ENCODE measurements around the gene IP6K1.
A peak's percentile ranks its signal among the peaks of the same experiment; 100 is the strongest.

The IP6K1 gene

DNA sequence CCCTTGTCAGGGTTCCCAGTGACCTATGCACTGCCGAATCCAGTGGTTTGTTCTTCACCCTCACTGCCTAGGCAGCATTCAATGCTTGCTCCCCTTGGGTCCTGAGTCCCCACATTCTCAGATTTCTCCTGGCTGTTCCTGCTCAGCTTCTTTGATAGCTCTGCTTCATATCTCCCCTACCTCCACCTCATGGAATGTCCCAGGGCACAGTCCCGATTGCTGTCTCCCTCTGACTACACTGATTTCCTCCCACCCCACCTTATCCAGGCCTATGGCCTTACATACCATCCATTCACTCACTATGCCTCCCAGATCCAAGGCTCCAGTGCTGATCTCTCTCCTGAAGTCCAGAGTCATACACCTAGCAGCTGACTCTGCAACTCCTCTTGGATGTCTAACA is 14.8 kb upstream of the IP6K1 start:
- no peak for DNase-seq (ENCODE audit: low read depth)
- TF ChIP-seq, protein P1, sequence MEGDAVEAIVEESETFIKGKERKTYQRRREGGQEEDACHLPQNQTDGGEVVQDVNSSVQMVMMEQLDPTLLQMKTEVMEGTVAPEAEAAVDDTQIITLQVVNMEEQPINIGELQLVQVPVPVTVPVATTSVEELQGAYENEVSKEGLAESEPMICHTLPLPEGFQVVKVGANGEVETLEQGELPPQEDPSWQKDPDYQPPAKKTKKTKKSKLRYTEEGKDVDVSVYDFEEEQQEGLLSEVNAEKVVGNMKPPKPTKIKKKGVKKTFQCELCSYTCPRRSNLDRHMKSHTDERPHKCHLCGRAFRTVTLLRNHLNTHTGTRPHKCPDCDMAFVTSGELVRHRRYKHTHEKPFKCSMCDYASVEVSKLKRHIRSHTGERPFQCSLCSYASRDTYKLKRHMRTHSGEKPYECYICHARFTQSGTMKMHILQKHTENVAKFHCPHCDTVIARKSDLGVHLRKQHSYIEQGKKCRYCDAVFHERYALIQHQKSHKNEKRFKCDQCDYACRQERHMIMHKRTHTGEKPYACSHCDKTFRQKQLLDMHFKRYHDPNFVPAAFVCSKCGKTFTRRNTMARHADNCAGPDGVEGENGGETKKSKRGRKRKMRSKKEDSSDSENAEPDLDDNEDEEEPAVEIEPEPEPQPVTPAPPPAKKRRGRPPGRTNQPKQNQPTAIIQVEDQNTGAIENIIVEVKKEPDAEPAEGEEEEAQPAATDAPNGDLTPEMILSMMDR (conservative IDR thresholded peaks at IDR 0.05; ENCODE audit: low read depth, low read length), result no peak
- no peak overlapping the region for H3K4me3 ChIP-seq (ENCODE audit: low read depth, low read length)

DNA sequence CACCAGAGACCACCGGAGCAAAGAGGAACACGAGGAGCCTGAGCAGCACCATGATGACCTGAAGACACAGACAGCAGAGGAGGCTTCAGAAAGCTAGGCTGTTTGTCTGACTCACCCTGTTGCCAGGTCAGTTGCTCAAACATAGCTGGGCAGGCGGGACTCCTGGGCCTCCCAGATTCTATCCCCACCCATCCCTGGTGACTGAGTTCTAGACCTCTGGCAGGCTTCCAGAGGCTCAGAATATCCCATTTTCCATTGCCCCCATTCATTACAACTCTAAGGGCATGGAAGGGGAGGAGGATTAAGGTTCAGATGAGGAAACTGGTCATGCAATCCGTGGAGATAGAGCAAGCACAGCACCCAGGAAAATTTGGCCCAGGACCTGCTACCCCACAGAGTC is 13.4 kb upstream of the IP6K1 start, which contains the start of gene CDHR4:
Gene CDHR4 (minus strand): TSS at position 113 of the 400 bp plus-strand sequence. CDS start 61 bp downstream, at position 52.
- no peak within 1 kb of the TSS for H3K4me3 ChIP-seq (ENCODE audit: low read depth, low read length)
- DNase-seq (ENCODE audit: low read depth), result peak; percentile 84
- TF ChIP-seq, protein P1 (conservative IDR thresholded peaks at IDR 0.05; ENCODE audit: low read depth, low read length), result no peak

DNA sequence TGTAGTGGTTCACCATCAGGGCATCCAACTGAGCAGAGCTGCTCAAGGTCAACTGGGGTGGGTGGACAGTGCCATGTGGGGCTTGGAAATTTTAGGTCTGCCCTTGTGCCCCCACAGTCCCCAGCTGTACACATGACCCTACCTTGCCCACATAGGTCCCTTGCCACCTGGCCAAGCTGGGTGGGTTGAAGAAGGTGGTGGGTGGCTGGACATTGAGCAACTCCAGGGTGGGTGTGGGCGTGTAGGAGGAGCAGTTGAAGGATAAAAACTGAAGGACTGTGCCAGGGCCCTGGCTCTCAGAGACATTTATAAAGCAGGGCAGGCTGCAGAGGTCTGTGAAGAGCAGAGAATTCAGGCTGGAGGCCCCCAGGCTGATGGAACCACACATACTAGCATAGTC is 12.8 kb upstream of the IP6K1 start:
- TF ChIP-seq, protein P1 (conservative IDR thresholded peaks at IDR 0.05; ENCODE audit: low read depth, low read length), result no peak
- H3K4me3 ChIP-seq (ENCODE audit: low read depth, low read length), result no peak overlapping the region
- DNase-seq (ENCODE audit: low read depth), result no peak

DNA sequence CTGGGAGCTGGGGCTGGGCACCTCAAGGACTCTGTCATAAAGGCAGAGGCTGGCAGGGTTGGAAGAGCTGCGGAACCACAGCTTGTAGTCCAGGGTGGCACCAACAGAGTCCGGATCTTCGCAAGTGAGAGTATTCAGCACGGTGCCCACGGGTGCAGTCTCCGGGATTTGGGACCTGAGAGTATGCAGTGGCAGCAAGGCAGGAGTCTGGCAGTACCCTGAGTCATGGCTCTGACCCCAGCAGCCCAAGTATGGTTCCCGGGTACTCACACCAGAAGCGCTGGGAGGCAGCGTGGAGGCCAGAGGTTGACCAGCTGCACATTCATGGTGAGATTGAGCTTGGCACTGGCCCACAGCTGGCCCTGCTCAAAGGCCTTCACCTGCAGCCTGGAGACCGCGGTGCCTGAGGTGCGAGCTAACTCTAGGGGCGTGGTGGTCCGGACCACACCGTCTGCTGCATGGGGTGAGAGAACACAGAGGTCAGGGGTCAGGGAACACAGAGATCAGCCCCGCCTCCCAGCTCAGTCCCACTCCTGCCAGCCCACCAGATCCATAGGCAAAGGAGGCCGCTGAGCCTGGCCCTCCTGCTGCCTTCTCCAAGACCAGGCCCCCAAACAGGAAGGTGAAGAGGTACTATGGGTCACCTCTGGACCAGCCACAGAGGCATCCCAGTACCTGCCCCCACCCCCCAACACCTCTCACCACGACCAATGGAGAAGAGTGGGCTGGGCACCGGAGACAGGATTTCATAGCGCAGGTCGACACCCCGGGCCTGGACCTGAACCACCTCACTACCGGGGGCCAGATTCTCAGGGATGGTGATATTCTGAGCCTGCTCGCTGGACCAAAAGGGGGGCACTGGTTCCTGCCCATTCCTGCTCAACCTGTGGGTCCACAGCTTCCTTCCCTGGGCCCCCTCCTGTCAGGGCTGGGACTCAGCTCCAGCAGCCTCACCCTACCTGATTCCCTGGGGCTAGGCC is 8.9 kb upstream of the IP6K1 start:
- no peak for DNase-seq (ENCODE audit: low read depth)
- H3K4me3 ChIP-seq (ENCODE audit: low read depth, low read length), result no peak overlapping the region
- TF ChIP-seq, protein P1 (conservative IDR thresholded peaks at IDR 0.05; ENCODE audit: low read depth, low read length), result no peak

DNA sequence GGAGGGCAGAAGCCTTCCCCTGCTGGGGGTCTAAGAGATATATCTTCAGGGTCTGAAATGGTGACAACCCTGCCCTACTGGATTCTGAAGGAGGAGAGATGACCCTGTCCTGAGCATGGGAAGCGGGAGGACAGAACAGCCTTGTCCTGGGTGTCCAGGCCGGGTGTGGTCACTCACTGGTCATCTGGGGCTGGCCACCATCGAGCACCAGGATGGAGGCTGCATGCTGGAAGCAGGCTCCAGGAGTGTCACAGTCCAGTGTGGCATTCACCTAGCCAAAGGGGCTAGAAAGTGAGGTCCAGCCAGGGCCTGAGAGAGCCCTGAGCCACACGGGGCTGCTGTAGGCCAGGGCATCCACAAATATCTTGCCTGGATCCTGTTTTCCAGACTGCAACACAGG is 8.1 kb upstream of the IP6K1 start:
- no peak for DNase-seq (ENCODE audit: low read depth)
- TF ChIP-seq, protein P1 (conservative IDR thresholded peaks at IDR 0.05; ENCODE audit: low read depth, low read length), result no peak
- no peak overlapping the region for H3K4me3 ChIP-seq (ENCODE audit: low read depth, low read length)

DNA sequence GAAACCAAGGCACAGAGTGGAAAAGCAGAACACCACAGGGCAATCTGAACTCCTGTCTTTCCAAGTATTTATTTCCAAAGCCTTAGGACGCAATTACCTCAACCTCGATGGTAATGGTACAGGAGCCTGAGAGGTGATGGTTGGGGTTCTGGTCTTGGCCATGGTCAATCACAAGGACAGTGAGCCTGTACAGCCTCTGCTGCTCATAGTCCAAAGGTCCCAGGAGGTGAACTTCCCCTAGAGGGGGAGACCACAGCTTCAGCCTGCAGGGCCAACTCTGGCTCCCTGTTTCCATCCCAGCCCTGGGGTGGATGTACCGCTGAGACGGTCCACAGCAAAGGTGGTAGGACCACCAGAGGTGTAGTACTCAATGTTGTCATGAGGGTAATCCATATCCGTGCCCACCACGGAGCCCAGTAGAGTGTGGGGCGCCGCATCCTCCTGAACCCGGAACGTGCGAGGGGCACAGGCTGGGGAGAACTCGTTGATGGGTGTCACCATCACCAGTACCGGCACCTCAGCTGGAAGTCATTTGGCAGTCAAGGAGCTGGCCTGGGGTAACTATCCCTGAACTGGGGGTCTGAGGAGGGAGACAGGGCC is 7.2 kb upstream of the IP6K1 start:
- H3K4me3 ChIP-seq (ENCODE audit: low read depth, low read length), result no peak overlapping the region
- TF ChIP-seq, protein P1 (conservative IDR thresholded peaks at IDR 0.05; ENCODE audit: low read depth, low read length), result no peak
- no peak for DNase-seq (ENCODE audit: low read depth)
